Thyroid gland (tissue), 4 donors: Measurements from ENCODE around the gene C16orf74. TPM values are rescaled to one million over a fixed set of nuclear protein-coding genes. Genes with fewer than 3 reads are reported as not detected.

ENCODE experiments used
- DNase-seq, 2 donors: peaks; one replicate each; pipeline ENCODE4 v3.0.0-alpha.2; 2019
- H3K27ac ChIP-seq, 3 donors: fragments of 200-600 bp; sonication (generic); 1 replicate in 2 of 3; 2 replicates in 1 of 3; pipeline ENCODE4 v1.5.1; 2016 to 2019; ENCODE audit warnings: mild to moderate bottlenecking in 1 of 3, moderate library complexity in 1 of 3
- H3K27me3 ChIP-seq: fragments of 200-600 bp; sonication (generic); one replicate; pipeline ENCODE4 v1.5.1; 2019
- H3K36me3 ChIP-seq, 2 donors: fragments of 200-600 bp; sonication (generic); one replicate each; pipeline ENCODE4 v1.5.1; 2016 to 2019
- H3K4me1 ChIP-seq, 2 donors: fragments of 200-600 bp; sonication (generic); one replicate each; pipeline ENCODE4 v1.5.1; 2017 to 2019
- H3K4me3 ChIP-seq, 3 donors: fragments of 200-600 bp; sonication (generic); replicated peaks in 1 of 3; 1 replicate in 2 of 3; 2 replicates in 1 of 3; pipeline ENCODE4 v1.5.1; 2016; ENCODE audit warnings: mild to moderate bottlenecking in 1 of 3
- H3K9me3 ChIP-seq: fragments of 200-600 bp; sonication (generic); one replicate; pipeline ENCODE4 v1.5.1; 2017
- POLR2A ChIP-seq, 2 donors: fragments of 450-650 bp; IDR thresholded peaks; one replicate each; pipeline ENCODE4 v1.6.1; 2017; ENCODE audit warnings: antibody characterized with exemption in 2 of 2, mild to moderate bottlenecking in 2 of 2, moderate library complexity in 1 of 2
- WGBS, 2 donors: methylation state at CpG; one replicate each; pipeline ENCODE4 v1.1.5; 2017; 5-methylcytosine and 5-hydroxymethylcytosine counted together
- intact Hi-C: fragments of 100-400 bp; cut with DNase I; formaldehyde crosslinking; loops from one replicate; pipeline ENCODE4 v1.15.1; 2023
- total RNA-seq, 4 donors: library from RNA; depleted of rRNA; stranded (reverse); fragments of >200 nt; gene quantifications; one replicate each; pipeline ENCODE4 v1.2.3, GENCODE V29; 2016
- TF ChIP-seq, protein P1 (sequence below), 6 experiments: fragments of 200-600 bp in 3 of 6; fragments of 450-650 bp in 3 of 6; sonication (generic) in 3 of 6; IDR thresholded peaks; one replicate each; pipeline ENCODE4 v1.5.1; 2016 to 2019; ENCODE audit warnings: antibody characterized with exemption in 6 of 6, mild to moderate bottlenecking in 2 of 6, inconsistent platforms in 1 of 6, moderate library complexity in 1 of 6

The C16orf74 gene
- total RNA-seq, 4 donors from 2014 or later = 5.1 to 8.4 (median 6.3) TPM; not detected in 1

DNA sequence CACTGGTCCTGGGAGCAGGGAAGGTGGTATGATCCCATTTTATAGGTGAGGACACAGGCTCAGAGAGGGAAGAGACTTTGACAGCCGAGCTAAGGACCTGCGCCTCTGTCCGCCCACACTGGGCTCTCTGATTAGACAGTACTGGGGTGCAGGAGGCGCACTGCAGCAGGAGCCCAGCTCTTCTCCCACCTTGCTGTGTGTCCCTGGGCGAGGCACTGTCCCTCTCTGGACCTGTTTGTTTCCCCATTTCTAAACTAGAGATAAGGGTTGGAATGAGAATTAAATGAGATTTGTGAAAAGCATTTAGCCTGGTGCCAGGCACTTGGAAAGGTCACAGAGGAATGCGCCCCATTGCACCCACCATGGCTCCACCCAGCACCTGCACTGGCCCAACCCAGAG lies 42.6 kb downstream of the C16orf74 start:
- intact Hi-C loops = no loop called here
- WGBS, 2 donors = 97% methylated on average over 6 of the region's 6 CpGs
- DNase-seq = no peak
- H3K27me3 ChIP-seq = no peaks in the 10 kb centered on the region
- H3K9me3 ChIP-seq = no peaks in the 10 kb centered on the region
- no peak overlapping the region for H3K4me3 ChIP-seq
- H3K36me3 ChIP-seq = no peaks in the 10 kb centered on the region
- no peaks in the 10 kb centered on the region for H3K4me1 ChIP-seq
- no peak overlapping the region for H3K27ac ChIP-seq
- TF ChIP-seq POLR2A (IDR thresholded peaks at IDR 0.05) = no peak
- TF ChIP-seq, protein P1, sequence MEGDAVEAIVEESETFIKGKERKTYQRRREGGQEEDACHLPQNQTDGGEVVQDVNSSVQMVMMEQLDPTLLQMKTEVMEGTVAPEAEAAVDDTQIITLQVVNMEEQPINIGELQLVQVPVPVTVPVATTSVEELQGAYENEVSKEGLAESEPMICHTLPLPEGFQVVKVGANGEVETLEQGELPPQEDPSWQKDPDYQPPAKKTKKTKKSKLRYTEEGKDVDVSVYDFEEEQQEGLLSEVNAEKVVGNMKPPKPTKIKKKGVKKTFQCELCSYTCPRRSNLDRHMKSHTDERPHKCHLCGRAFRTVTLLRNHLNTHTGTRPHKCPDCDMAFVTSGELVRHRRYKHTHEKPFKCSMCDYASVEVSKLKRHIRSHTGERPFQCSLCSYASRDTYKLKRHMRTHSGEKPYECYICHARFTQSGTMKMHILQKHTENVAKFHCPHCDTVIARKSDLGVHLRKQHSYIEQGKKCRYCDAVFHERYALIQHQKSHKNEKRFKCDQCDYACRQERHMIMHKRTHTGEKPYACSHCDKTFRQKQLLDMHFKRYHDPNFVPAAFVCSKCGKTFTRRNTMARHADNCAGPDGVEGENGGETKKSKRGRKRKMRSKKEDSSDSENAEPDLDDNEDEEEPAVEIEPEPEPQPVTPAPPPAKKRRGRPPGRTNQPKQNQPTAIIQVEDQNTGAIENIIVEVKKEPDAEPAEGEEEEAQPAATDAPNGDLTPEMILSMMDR (IDR thresholded peaks at IDR 0.05) = no peak

DNA sequence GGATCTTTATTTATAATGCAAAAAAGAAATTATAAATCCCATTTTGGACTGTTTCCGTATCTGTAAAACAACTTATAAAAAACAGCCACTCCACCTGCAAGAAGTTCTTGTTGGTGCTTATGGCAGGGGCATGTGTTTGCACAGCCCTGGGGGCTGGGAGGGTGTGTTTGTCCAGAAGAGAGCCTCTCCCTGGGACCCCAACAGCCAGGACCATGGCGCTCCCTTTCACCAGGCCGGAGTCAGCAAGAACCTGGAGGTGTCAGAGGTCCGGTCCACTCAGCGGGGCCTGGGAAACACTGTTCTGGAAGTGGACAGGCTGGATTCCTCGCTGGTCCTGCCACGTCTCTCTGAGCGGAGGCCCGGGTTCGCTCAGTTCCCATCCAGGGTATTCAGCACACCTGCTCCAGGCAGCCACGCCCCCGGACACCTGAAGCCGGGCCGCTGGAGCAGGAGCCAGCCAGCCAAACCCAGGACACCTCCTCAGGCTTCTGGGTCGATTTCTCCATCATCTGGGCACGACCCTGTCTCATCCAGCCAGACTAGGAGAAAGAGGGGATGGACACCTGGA lies 43.3 kb downstream of the C16orf74 start:
- 69 to 80% methylated on average over 10 to 12 of the region's 16 CpGs for WGBS, 2 donors
- H3K4me1 ChIP-seq = no peaks in the 10 kb centered on the region
- H3K9me3 ChIP-seq = no peaks in the 10 kb centered on the region
- no peak overlapping the region for H3K4me3 ChIP-seq
- intact Hi-C loops = no loop called here
- no peak for DNase-seq
- H3K27me3 ChIP-seq = no peaks in the 10 kb centered on the region
- H3K36me3 ChIP-seq = no peaks in the 10 kb centered on the region
- TF ChIP-seq, protein P1 (IDR thresholded peaks at IDR 0.05) = no peak
- no peak for TF ChIP-seq POLR2A (IDR thresholded peaks at IDR 0.05)
- H3K27ac ChIP-seq = no peak overlapping the region

DNA sequence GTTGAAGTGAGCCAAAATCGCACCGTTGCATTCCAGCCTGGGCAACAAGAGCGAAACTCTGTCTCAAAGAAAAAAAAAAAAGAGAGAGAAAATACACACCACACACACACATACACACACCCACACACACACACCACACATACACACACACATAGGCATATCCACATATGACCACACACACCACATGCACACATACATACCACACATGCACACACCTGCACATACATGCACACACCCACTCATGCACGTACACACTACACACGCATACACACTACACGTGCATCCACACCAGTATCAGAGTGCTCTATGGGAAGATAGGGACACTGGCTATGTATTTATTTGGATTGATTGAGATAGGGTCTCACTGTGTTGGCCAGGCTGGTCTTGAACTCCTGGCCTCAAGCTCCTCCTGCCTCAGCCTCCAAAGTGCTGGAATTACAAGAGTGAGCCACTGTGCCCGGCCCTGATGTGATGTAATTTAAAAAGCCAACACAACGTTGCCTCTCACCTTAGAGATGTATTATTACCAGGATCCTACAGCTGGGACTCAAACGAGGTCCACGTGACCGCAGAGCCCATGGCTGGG lies 44.4 kb downstream of the C16orf74 start:
- no peaks in the 10 kb centered on the region for H3K9me3 ChIP-seq
- H3K36me3 ChIP-seq = no peaks in the 10 kb centered on the region
- no peaks in the 10 kb centered on the region for H3K27me3 ChIP-seq
- intact Hi-C loops = no loop called here
- no peak overlapping the region for H3K27ac ChIP-seq
- no peaks in the 10 kb centered on the region for H3K4me1 ChIP-seq
- 92 to 93% methylated on average over 11 of the region's 11 CpGs for WGBS, 2 donors
- no peak overlapping the region for H3K4me3 ChIP-seq
- DNase-seq = no peak
- TF ChIP-seq POLR2A (IDR thresholded peaks at IDR 0.05) = no peak
- TF ChIP-seq, protein P1 (IDR thresholded peaks at IDR 0.05) = no peak

DNA sequence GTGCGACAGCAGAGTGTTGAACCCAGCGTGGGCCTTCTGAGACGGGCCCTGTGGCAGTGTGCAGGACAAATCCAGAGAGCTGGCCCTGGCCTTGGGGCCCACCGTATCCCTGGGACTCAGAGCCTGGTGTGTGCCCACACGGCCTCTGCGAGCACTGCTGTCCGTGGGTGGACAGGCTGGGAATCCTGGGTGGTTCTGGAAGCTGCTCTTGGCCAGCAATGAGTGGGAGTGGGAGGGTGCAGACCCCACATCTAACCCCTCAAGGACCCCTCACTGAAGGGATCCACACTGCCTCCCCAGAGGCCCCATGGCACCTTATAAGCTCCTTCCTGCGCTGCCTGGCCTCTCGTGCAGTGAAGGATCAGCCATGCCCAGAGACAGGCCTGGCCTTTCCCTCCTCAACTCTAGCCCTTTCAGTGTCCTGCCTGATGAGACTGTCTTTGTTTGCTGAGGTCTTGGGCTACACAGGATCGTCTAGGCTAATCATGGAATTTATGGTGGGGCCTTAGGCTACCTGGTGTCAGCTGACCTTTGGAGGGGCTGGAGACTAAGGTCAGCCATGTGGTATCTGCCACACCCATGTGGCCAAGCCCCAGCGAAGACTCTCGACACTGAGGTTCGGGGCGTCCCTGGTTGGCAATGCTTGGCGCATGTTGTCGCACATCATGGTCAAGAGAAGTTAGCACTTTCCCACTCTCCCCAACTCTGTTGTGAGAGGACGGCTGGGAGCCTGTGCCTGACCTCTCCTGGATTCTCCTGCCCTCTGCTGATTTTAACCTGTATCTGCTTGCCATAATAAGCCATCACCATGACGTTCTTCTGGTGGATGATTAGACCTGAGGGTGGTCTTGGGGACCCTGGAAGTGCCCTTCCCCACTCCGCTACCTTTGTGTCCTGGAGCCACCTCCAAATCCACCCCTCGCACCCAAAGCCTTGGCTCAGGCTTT lies 45.7 kb downstream of the C16orf74 start:
- TF ChIP-seq, protein P1 (IDR thresholded peaks at IDR 0.05) = no peak
- TF ChIP-seq POLR2A (IDR thresholded peaks at IDR 0.05) = no peak
- no peaks in the 10 kb centered on the region for H3K4me1 ChIP-seq
- no peaks in the 10 kb centered on the region for H3K9me3 ChIP-seq
- H3K27ac ChIP-seq = no peak overlapping the region
- DNase-seq = no peak
- no peaks in the 10 kb centered on the region for H3K36me3 ChIP-seq
- intact Hi-C loops = no loop called here
- no peaks in the 10 kb centered on the region for H3K27me3 ChIP-seq
- H3K4me3 ChIP-seq = no peak overlapping the region
- WGBS, 2 donors = 90% methylated on average over 15 to 17 of the region's 20 CpGs

DNA sequence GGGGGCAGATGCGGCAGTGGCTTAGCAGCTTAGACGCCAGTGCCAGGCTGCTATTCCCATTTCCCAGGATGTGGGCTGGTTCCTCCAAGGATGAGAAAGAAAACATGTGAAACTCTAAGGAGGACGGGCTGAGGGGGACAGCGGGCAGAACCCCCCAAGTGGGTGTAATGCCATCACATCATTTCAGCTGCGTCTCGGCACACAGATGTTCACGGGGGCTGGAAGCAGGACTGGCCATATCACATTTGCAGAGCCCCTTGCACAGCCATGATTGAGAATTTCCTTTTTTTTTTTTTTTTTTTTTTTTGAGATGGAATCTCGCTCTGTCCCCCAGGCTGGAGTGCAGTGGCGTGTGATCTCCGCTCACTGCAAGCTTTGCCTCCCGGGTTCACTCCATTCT lies 46.9 kb downstream of the C16orf74 start:
- TF ChIP-seq, protein P1 (IDR thresholded peaks at IDR 0.05) = no peak
- no peak for TF ChIP-seq POLR2A (IDR thresholded peaks at IDR 0.05)
- Histone ChIP-seq H3K36me3 (no peaks in the 10 kb centered on the region), H3K27ac (no peak overlapping the region), H3K9me3 (no peaks in the 10 kb centered on the region), H3K4me1 (no peaks in the 10 kb centered on the region), H3K27me3 (no peaks in the 10 kb centered on the region), H3K4me3 (no peak overlapping the region)
- intact Hi-C loops = no loop called here
- WGBS, 2 donors = 92% methylated on average over 11 of the region's 11 CpGs
- no peak for DNase-seq
